Neural progenitor cell (in vitro differentiated cells): ENCODE measurements around the gene SCAMP4. TPM values are rescaled to one million over a fixed set of nuclear protein-coding genes. Genes with fewer than 3 reads are reported as not detected.

ENCODE experiments used
- DNase-seq: peaks from one replicate; pipeline ENCODE4 v3.0.0-alpha.2; 2016; ENCODE audit warnings: low spot score
- H2AFZ ChIP-seq: fragments of 200-600 bp; sonication (generic); replicated peaks from 2 replicates; pipeline ENCODE4 v1.6.1; 2016; ENCODE audit warnings: antibody characterized with exemption
- H3F3A ChIP-seq: fragments of 200-600 bp; sonication (generic); 2 replicates; pipeline ENCODE4 v1.6.1; 2016; ENCODE audit warnings: antibody characterized with exemption, low read depth
- H3K27ac ChIP-seq: fragments of 200-600 bp; sonication (generic); 2 replicates; pipeline ENCODE4 v1.5.1; 2016; ENCODE audit warnings: mild to moderate bottlenecking
- H3K27me3 ChIP-seq: fragments of 200-600 bp; sonication (generic); 2 replicates; pipeline ENCODE4 v1.6.1; 2016; ENCODE audit warnings: mild to moderate bottlenecking, moderate library complexity
- H3K36me3 ChIP-seq: fragments of 200-600 bp; sonication (generic); 2 replicates; pipeline ENCODE4 v1.5.1; 2016
- H3K4me1 ChIP-seq: fragments of 200-600 bp; sonication (generic); 2 replicates; pipeline ENCODE4 v1.6.1; 2016; ENCODE audit warnings: mixed run types
- H3K4me2 ChIP-seq: fragments of 200-600 bp; sonication (generic); 2 replicates; pipeline ENCODE4 v1.6.1; 2016
- H3K4me3 ChIP-seq: fragments of 200-600 bp; sonication (generic); 2 replicates; pipeline ENCODE4 v1.5.1; 2016
- H3K79me2 ChIP-seq: fragments of 200-600 bp; sonication (generic); 2 replicates; pipeline ENCODE4 v1.6.1; 2016; ENCODE audit warnings: low read depth
- H3K9ac ChIP-seq: fragments of 200-600 bp; sonication (generic); 2 replicates; pipeline ENCODE4 v1.6.1; 2016
- H3K9me3 ChIP-seq: fragments of 200-600 bp; sonication (generic); 2 replicates; pipeline ENCODE4 v1.5.1; 2016; ENCODE audit warnings: low read depth
- H4K20me1 ChIP-seq: fragments of 200-600 bp; sonication (generic); 2 replicates; pipeline ENCODE4 v1.6.1; 2016; ENCODE audit warnings: low read depth
- H3K27ac Mint-ChIP-seq: 3 replicates; pipeline ENCODE4 v1.8.0; 2021; ENCODE audit warnings: mixed read lengths
- H3K27me3 Mint-ChIP-seq: 2 replicates; pipeline ENCODE4 v1.8.0; 2022; ENCODE audit warnings: low read depth, mild to moderate bottlenecking, inconsistent platforms, moderate library complexity, mixed read lengths; ENCODE audit not compliant: insufficient read depth
- H3K36me3 Mint-ChIP-seq: 3 replicates; pipeline ENCODE4 v1.8.0; 2021; ENCODE audit warnings: mixed read lengths
- H3K4me1 Mint-ChIP-seq: 3 replicates; pipeline ENCODE4 v1.8.0; 2021; ENCODE audit warnings: mixed read lengths
- H3K4me3 Mint-ChIP-seq: 3 replicates; pipeline ENCODE4 v1.8.0; 2021; ENCODE audit warnings: mild to moderate bottlenecking, moderate library complexity, mixed read lengths
- H3K9me3 Mint-ChIP-seq: 3 replicates; pipeline ENCODE4 v1.8.0; 2020; ENCODE audit warnings: mixed read lengths
- CTCF ChIP-seq: fragments of 200-600 bp; sonication (generic); IDR thresholded peaks from 2 replicates; pipeline ENCODE4 v1.5.1; 2017; ENCODE audit warnings: antibody characterized with exemption, mild to moderate bottlenecking
- EZH2 ChIP-seq: fragments of 200-600 bp; sonication (generic); IDR thresholded peaks from 2 replicates; pipeline ENCODE4 v1.6.1; 2017; ENCODE audit warnings: antibody characterized with exemption, mild to moderate bottlenecking, moderate library complexity
- EZH2phosphoT487 ChIP-seq: fragments of 200-600 bp; sonication (generic); IDR thresholded peaks from 2 replicates; pipeline ENCODE4 v1.6.1; 2017; ENCODE audit warnings: antibody characterized with exemption
- total RNA-seq: library from RNA; depleted of rRNA; stranded (reverse); fragments of >200 nt; gene quantifications from 2 replicates; pipeline ENCODE4 v1.2.3, GENCODE V29; 2015; ENCODE audit warnings: low replicate concordance

Gene SCAMP4
- total RNA-seq, 1 donor from 2014 or later: 11.5 TPM

- peak overlapping the region; percentile 20 for H3K27ac Mint-ChIP-seq
- Histone ChIP-seq H3K9me3 (no peaks in the 10 kb centered on the region), H3F3A (peaks cover 13% of the 10 kb centered on the region), H3K4me2 (no peak overlapping the region), H3K9ac (no peak overlapping the region), H3K4me3 (no peak overlapping the region), H3K4me1 (peaks cover 7% of the 10 kb centered on the region), H4K20me1 (no peaks in the 10 kb centered on the region), H2AFZ (no peak overlapping the region), H3K79me2 (peaks cover 8% of the 10 kb centered on the region), H3K27ac (no peak overlapping the region), H3K36me3 (no peaks in the 10 kb centered on the region), H3K27me3 (no peaks in the 10 kb centered on the region)
- no peak for TF ChIP-seq CTCF
- no peak for TF ChIP-seq EZH2phosphoT487
- no peak for TF ChIP-seq EZH2
- H3K27me3 Mint-ChIP-seq: peaks cover 8% of the 10 kb centered on the region
- peaks cover 15% of the 10 kb centered on the region for H3K9me3 Mint-ChIP-seq
- DNase-seq: no peak
- peaks cover 5% of the 10 kb centered on the region for H3K36me3 Mint-ChIP-seq
- H3K4me3 Mint-ChIP-seq: no peak overlapping the region
- H3K4me1 Mint-ChIP-seq: peaks cover 12% of the 10 kb centered on the region
Measured at GRCh38 chr19:1935484-1936208, 30.4 kb downstream of the SCAMP4 start.

GRCh38 chr19:1936430-1936829 lies 31.2 kb downstream of the SCAMP4 start:
- H3K36me3 Mint-ChIP-seq: peaks cover 5% of the 10 kb centered on the region
- no peak for DNase-seq
- no peak overlapping the region for H3K27ac ChIP-seq

GRCh38 chr19:1936916-1937610 lies 31.9 kb downstream of the SCAMP4 start:
- no peaks in the 10 kb centered on the region for H3K9me3 ChIP-seq
- H3K4me3 ChIP-seq: no peak overlapping the region
- Mint-ChIP-seq H3K9me3 (peaks cover 10% of the 10 kb centered on the region), H3K4me3 (no peak overlapping the region), H3K4me1 (peaks cover 12% of the 10 kb centered on the region), H3K27me3 (peaks cover 6% of the 10 kb centered on the region), H3K27ac (no peak overlapping the region), H3K36me3 (peaks cover 5% of the 10 kb centered on the region)
- no peak for TF ChIP-seq EZH2phosphoT487
- no peak for TF ChIP-seq EZH2
- TF ChIP-seq CTCF: no peak
- H3K4me2 ChIP-seq: no peak overlapping the region
- H3K4me1 ChIP-seq: peaks cover 7% of the 10 kb centered on the region
- H3K27ac ChIP-seq: no peak overlapping the region
- peaks cover 16% of the 10 kb centered on the region for H3K79me2 ChIP-seq
- H3K36me3 ChIP-seq: no peaks in the 10 kb centered on the region
- H3K27me3 ChIP-seq: no peaks in the 10 kb centered on the region
- peaks cover 21% of the 10 kb centered on the region for H3F3A ChIP-seq
- H2AFZ ChIP-seq: no peak overlapping the region
- H3K9ac ChIP-seq: no peak overlapping the region
- DNase-seq: no peak
- H4K20me1 ChIP-seq: peaks cover under 1% of the 10 kb centered on the region

More at GRCh38 chr19:1936430-1936829, 31.2 kb downstream of the SCAMP4 start:
- no peak overlapping the region for H3K9ac ChIP-seq
- no peak overlapping the region for H3K27ac Mint-ChIP-seq
- H3K36me3 ChIP-seq: no peaks in the 10 kb centered on the region
- H4K20me1 ChIP-seq: no peaks in the 10 kb centered on the region
- H3K4me2 ChIP-seq: no peak overlapping the region
- H3K27me3 Mint-ChIP-seq: peaks cover 7% of the 10 kb centered on the region
- H3K4me3 ChIP-seq: no peak overlapping the region
- H3K4me1 Mint-ChIP-seq: peaks cover 12% of the 10 kb centered on the region
- no peak overlapping the region for H3K4me3 Mint-ChIP-seq
- no peaks in the 10 kb centered on the region for H3K27me3 ChIP-seq
- H3K4me1 ChIP-seq: peaks cover 7% of the 10 kb centered on the region
- peaks cover 15% of the 10 kb centered on the region for H3F3A ChIP-seq
- H3K9me3 ChIP-seq: no peaks in the 10 kb centered on the region
- no peak for TF ChIP-seq EZH2
- TF ChIP-seq CTCF: no peak
- H3K9me3 Mint-ChIP-seq: peaks cover 14% of the 10 kb centered on the region
- peaks cover 10% of the 10 kb centered on the region for H3K79me2 ChIP-seq
- no peak overlapping the region for H2AFZ ChIP-seq
